ENCODE measurements around the gene ZXDC.

DNA sequence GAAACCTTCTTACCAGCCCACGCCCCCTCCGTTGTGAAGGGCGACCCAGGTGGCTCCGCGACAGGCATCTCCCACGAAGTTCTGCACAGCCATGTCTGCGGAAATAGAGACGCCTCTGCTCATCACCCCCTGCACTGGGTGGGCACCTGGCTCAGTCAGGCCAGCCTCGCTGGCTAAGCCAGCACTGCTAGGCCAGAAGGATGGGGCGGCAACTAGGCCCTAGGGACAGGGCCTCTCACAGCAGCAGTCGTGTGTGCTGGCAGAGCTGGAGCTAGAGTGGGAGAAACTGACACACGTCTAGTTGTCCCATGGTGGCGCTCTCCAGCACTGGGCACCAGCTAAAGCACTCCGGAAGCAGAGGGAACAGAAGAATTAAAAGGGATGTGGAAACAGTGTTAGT is 12.5 kb upstream of the ZXDC start:
- TF ChIP-seq MYC (IDR thresholded peaks at IDR 0.05; ENCODE audit: low read depth, low read length) (no peak), POLR2A (IDR thresholded peaks at IDR 0.05; ENCODE audit: low read depth, low read length) (no peak), POLR2AphosphoS5 (IDR thresholded peaks at IDR 0.05; ENCODE audit: insufficient read depth, low read depth, low read length) (no peak), FOS (IDR thresholded peaks at IDR 0.05; ENCODE audit: borderline replicate concordance, insufficient read depth, low read length) (no peak), JUN (IDR thresholded peaks at IDR 0.05; ENCODE audit: borderline replicate concordance, insufficient read depth, insufficient read length, low read depth) (no peak), EZH2 (IDR thresholded peaks at IDR 0.05; ENCODE audit: borderline replicate concordance, low read depth, low read length, severe bottlenecking) (no peak), GATA2 (IDR thresholded peaks at IDR 0.05; ENCODE audit: insufficient read depth, insufficient read length, low read depth, low read length) (no peak)
- TF ChIP-seq, protein P1, sequence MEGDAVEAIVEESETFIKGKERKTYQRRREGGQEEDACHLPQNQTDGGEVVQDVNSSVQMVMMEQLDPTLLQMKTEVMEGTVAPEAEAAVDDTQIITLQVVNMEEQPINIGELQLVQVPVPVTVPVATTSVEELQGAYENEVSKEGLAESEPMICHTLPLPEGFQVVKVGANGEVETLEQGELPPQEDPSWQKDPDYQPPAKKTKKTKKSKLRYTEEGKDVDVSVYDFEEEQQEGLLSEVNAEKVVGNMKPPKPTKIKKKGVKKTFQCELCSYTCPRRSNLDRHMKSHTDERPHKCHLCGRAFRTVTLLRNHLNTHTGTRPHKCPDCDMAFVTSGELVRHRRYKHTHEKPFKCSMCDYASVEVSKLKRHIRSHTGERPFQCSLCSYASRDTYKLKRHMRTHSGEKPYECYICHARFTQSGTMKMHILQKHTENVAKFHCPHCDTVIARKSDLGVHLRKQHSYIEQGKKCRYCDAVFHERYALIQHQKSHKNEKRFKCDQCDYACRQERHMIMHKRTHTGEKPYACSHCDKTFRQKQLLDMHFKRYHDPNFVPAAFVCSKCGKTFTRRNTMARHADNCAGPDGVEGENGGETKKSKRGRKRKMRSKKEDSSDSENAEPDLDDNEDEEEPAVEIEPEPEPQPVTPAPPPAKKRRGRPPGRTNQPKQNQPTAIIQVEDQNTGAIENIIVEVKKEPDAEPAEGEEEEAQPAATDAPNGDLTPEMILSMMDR (IDR thresholded peaks at IDR 0.05; ENCODE audit: extremely low read depth in 1 of 2, insufficient read depth in 1 of 2, low read depth in 1 of 2, low read length in 2 of 2), result no peak
- TF ChIP-seq, protein P2, sequence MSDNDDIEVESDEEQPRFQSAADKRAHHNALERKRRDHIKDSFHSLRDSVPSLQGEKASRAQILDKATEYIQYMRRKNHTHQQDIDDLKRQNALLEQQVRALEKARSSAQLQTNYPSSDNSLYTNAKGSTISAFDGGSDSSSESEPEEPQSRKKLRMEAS (IDR thresholded peaks at IDR 0.05; ENCODE audit: insufficient read depth, insufficient read length), result no peak

Measured in endothelial cell of umbilical vein (primary cell).